ENCODE data around the gene MROH9. TPM values are rescaled to one million over a fixed set of nuclear protein-coding genes. Genes with fewer than 3 reads are reported as not detected.

Gene MROH9
- total RNA-seq, 1 donor = under 0.01 TPM

GRCh38 chr1:171048014-171048413 lies 112.7 kb downstream of the MROH9 start:
- Histone ChIP-seq H4K20me1 (ENCODE audit: insufficient read depth, low read length) (no peaks in the 10 kb centered on the region), H3K4me2 (ENCODE audit: insufficient read depth, low read length) (no peak overlapping the region), H3K79me2 (ENCODE audit: insufficient read depth, low read length) (no peaks in the 10 kb centered on the region), H3K36me3 (ENCODE audit: insufficient read depth, low read length) (no peaks in the 10 kb centered on the region), H3K27ac (ENCODE audit: low read depth, low read length) (no peak overlapping the region), H3K9me3 (ENCODE audit: low read depth, low read length) (no peaks in the 10 kb centered on the region), H2AFZ (ENCODE audit: low read length) (no peak overlapping the region), H3K4me1 (ENCODE audit: insufficient read depth, low read length) (no peaks in the 10 kb centered on the region), H3K4me3 (ENCODE audit: insufficient read depth, low read length) (no peak overlapping the region), H3K27me3 (ENCODE audit: insufficient read depth, low read length) (no peaks in the 10 kb centered on the region)
- TF ChIP-seq, protein P1, sequence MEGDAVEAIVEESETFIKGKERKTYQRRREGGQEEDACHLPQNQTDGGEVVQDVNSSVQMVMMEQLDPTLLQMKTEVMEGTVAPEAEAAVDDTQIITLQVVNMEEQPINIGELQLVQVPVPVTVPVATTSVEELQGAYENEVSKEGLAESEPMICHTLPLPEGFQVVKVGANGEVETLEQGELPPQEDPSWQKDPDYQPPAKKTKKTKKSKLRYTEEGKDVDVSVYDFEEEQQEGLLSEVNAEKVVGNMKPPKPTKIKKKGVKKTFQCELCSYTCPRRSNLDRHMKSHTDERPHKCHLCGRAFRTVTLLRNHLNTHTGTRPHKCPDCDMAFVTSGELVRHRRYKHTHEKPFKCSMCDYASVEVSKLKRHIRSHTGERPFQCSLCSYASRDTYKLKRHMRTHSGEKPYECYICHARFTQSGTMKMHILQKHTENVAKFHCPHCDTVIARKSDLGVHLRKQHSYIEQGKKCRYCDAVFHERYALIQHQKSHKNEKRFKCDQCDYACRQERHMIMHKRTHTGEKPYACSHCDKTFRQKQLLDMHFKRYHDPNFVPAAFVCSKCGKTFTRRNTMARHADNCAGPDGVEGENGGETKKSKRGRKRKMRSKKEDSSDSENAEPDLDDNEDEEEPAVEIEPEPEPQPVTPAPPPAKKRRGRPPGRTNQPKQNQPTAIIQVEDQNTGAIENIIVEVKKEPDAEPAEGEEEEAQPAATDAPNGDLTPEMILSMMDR (IDR thresholded peaks at IDR 0.05; ENCODE audit: extremely low read depth, low read depth, low read length) = no peak
- DNase-seq (ENCODE audit: insufficient read length, low spot score, missing footprints) = no peak

GRCh38 chr1:171052977-171053376 lies 117.6 kb downstream of the MROH9 start:
- Histone ChIP-seq H3K4me2 (ENCODE audit: insufficient read depth, low read length) (no peak overlapping the region), H3K4me3 (ENCODE audit: insufficient read depth, low read length) (no peak overlapping the region), H3K27me3 (ENCODE audit: insufficient read depth, low read length) (no peaks in the 10 kb centered on the region), H3K4me1 (ENCODE audit: insufficient read depth, low read length) (no peaks in the 10 kb centered on the region), H3K27ac (ENCODE audit: low read depth, low read length) (no peak overlapping the region), H3K36me3 (ENCODE audit: insufficient read depth, low read length) (no peaks in the 10 kb centered on the region), H4K20me1 (ENCODE audit: insufficient read depth, low read length) (no peaks in the 10 kb centered on the region), H2AFZ (ENCODE audit: low read length) (no peak overlapping the region), H3K9me3 (ENCODE audit: low read depth, low read length) (no peaks in the 10 kb centered on the region), H3K79me2 (ENCODE audit: insufficient read depth, low read length) (no peaks in the 10 kb centered on the region)
- DNase-seq (ENCODE audit: insufficient read length, low spot score, missing footprints) = no peak
- TF ChIP-seq, protein P1 (IDR thresholded peaks at IDR 0.05; ENCODE audit: extremely low read depth, low read depth, low read length) = no peak

DNA sequence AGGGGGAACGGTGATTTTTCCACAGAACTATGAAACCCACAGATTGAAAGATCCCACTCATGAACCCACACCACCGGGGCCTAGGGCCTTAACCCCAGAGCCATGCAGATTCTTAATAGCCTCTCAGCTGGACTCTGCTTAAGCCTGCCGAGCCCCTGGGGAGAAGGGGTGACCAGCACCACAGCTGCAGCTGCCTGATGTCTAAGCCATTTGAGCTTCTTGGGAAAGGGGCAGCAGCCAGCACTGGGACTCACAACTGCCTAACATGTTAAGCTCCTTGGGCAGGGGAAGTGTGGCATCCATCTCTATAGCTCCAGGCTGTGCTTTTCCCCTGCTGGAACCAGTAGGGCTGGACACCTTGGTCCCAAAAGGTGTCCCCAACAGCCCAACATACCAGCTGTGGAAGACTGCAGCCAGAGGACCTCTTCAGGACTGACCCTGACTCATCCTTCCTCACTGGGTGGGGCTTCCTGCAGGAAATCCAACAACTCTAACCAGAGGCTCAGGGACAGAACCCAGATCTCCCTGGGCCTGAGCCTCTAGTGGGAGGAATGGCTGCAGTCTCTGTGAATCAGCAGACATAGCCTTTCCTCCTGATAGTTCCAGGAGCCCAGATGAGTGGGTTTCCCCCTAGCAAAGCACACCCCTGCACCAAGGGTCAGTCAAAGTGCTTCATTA lies 120.8 kb downstream of the MROH9 start:
- TF ChIP-seq, protein P1 (IDR thresholded peaks at IDR 0.05; ENCODE audit: extremely low read depth, low read depth, low read length) = no peak
- H3K36me3 ChIP-seq (ENCODE audit: insufficient read depth, low read length) = no peaks in the 10 kb centered on the region
- no peak overlapping the region for H3K4me2 ChIP-seq (ENCODE audit: insufficient read depth, low read length)
- no peak overlapping the region for H2AFZ ChIP-seq (ENCODE audit: low read length)
- no peak for DNase-seq (ENCODE audit: insufficient read length, low spot score, missing footprints)
- H3K27ac ChIP-seq (ENCODE audit: low read depth, low read length) = no peak overlapping the region
- H4K20me1 ChIP-seq (ENCODE audit: insufficient read depth, low read length) = no peaks in the 10 kb centered on the region
- H3K79me2 ChIP-seq (ENCODE audit: insufficient read depth, low read length) = no peaks in the 10 kb centered on the region
- no peaks in the 10 kb centered on the region for H3K9me3 ChIP-seq (ENCODE audit: low read depth, low read length)
- H3K27me3 ChIP-seq (ENCODE audit: insufficient read depth, low read length) = no peaks in the 10 kb centered on the region
- H3K4me3 ChIP-seq (ENCODE audit: insufficient read depth, low read length) = no peak overlapping the region
- H3K4me1 ChIP-seq (ENCODE audit: insufficient read depth, low read length) = no peaks in the 10 kb centered on the region

DNA sequence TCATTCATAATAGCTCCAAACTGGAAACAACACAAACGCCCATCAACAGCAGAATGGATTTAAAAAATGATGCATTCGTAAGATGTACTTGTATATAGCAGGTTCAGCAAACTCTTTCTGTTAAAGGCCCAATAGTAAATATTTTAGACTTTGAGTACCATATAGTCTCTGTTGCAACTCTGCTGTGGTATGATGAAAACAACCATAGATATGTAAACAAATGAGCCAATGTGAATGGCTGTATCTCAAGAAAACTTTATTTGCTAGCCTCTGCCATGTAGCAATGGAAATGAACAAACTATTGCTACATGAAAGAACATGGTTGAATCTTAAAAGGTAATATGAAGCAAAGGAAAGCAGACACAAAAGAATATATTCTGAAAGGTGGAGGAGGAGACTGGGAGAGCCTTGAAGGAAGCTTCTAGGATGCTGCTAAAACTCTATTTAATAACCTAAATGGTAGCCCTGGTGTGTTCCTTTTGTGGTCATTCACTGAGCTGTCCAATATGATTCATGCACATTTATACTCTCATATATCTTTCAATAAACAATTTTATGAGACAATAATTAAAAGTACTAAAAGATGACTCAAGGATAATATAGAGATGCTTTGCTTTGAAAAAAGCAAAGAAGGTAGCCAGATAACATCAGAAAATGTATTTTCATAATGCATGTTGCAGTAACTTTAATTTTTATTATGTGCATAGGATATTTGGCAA lies 126.2 kb downstream of the MROH9 start:
- H3K27ac ChIP-seq (ENCODE audit: low read depth, low read length) = no peak overlapping the region
- no peaks in the 10 kb centered on the region for H3K9me3 ChIP-seq (ENCODE audit: low read depth, low read length)
- no peaks in the 10 kb centered on the region for H3K4me1 ChIP-seq (ENCODE audit: insufficient read depth, low read length)
- TF ChIP-seq, protein P1 (IDR thresholded peaks at IDR 0.05; ENCODE audit: extremely low read depth, low read depth, low read length) = no peak
- H3K4me3 ChIP-seq (ENCODE audit: insufficient read depth, low read length) = no peak overlapping the region
- no peaks in the 10 kb centered on the region for H3K27me3 ChIP-seq (ENCODE audit: insufficient read depth, low read length)
- no peaks in the 10 kb centered on the region for H3K79me2 ChIP-seq (ENCODE audit: insufficient read depth, low read length)
- no peak overlapping the region for H3K4me2 ChIP-seq (ENCODE audit: insufficient read depth, low read length)
- H4K20me1 ChIP-seq (ENCODE audit: insufficient read depth, low read length) = no peaks in the 10 kb centered on the region
- no peaks in the 10 kb centered on the region for H3K36me3 ChIP-seq (ENCODE audit: insufficient read depth, low read length)
- no peak overlapping the region for H2AFZ ChIP-seq (ENCODE audit: low read length)
- DNase-seq (ENCODE audit: insufficient read length, low spot score, missing footprints) = no peak
